Right lobe of liver (tissue), 4 donors: ENCODE data around the gene ACTG1.

Source experiments
- POLR2A ChIP-seq: fragments of 450-650 bp; IDR thresholded peaks from one replicate; pipeline ENCODE4 v1.6.1; 2017; ENCODE audit warnings: antibody characterized with exemption, mild to moderate bottlenecking
- TF ChIP-seq, protein P1 (sequence below), 4 donors: fragments of 200-600 bp in 3 of 4; fragments of 450-650 bp in 1 of 4; IDR thresholded peaks; one replicate each; pipeline versions ENCODE4 v1.5.1 to v1.8.0; 2016 to 2022; ENCODE audit warnings: antibody characterized with exemption in 4 of 4, mild to moderate bottlenecking in 2 of 4
- donor health status: DM: no; HTN: no; CAD: no.
- donor health status: DM: no; HTN: no; CAD: no.
- donor health status: DM: no; HTN: yes; CAD: no.

DNA sequence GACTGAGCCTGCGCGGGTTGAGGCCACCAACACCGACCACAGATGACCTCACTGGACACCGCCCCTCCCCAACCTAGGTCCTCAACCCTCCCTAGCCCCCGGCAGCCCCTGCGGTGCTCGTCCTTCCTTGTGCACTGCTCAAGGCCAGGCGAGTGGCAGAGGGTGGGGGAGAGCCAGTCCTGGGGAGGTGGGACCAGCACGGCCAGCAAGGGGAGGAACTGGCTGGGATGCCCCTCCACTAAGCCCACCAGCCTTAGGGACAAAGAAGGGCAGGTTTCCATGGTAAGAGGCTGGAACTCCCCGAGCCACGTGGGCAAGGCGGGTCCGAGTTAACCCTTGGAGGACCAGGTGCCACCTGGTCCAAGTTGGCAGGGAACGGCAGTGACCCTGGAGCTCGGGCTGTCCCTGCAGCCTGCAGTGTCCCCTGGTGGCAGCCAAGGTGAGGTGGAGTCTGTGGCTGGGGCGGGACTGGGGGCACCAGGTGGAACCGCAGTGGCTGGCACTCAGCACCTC, 24.8 kb upstream of the ACTG1 start:
- TF ChIP-seq, protein P1, sequence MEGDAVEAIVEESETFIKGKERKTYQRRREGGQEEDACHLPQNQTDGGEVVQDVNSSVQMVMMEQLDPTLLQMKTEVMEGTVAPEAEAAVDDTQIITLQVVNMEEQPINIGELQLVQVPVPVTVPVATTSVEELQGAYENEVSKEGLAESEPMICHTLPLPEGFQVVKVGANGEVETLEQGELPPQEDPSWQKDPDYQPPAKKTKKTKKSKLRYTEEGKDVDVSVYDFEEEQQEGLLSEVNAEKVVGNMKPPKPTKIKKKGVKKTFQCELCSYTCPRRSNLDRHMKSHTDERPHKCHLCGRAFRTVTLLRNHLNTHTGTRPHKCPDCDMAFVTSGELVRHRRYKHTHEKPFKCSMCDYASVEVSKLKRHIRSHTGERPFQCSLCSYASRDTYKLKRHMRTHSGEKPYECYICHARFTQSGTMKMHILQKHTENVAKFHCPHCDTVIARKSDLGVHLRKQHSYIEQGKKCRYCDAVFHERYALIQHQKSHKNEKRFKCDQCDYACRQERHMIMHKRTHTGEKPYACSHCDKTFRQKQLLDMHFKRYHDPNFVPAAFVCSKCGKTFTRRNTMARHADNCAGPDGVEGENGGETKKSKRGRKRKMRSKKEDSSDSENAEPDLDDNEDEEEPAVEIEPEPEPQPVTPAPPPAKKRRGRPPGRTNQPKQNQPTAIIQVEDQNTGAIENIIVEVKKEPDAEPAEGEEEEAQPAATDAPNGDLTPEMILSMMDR (IDR thresholded peaks at IDR 0.05): peak; percentile 46 to 62 (median 56)
- TF ChIP-seq POLR2A: no peak
